Measurements from ENCODE around the gene CD37. TPM values are rescaled to one million over a fixed set of nuclear protein-coding genes. Genes with fewer than 3 reads are reported as not detected.

The CD37 gene
- total and polyA plus RNA-seq, 2 of the 4 experiments (the other 2 are of a cell fraction), result not detected

- no peak overlapping the region for H4K5ac ChIP-seq (ENCODE audit: low read depth, low read length)
- H2BK15ac ChIP-seq (ENCODE audit: low read depth, low read length), result no peak overlapping the region
- H3K79me1 ChIP-seq (ENCODE audit: low read depth in 1 of 2, low read length in 2 of 2), result peaks cover 2 to 17% of the 10 kb centered on the region in 2 experiments; a peak in 3 of 4 replicates
- ATAC-seq (ENCODE audit: low read depth) (no peak), DNase-seq (no peak)
- H3K9me3 ChIP-seq (ENCODE audit: control insufficient read depth, insufficient read depth, low read length), result peaks cover 23% of the 10 kb centered on the region
- no peak overlapping the region for H4K91ac ChIP-seq (ENCODE audit: insufficient read depth, low read depth, low read length)
- H3K14ac ChIP-seq (replicated peaks; ENCODE audit: low read depth, low read length), result no peak overlapping the region
- H2AK5ac ChIP-seq (ENCODE audit: low read depth, low read length), result no peak overlapping the region
- H3K9me1 ChIP-seq (ENCODE audit: insufficient read depth, low read length), result peaks cover 2% of the 10 kb centered on the region; the same call in 1 of the 2 replicates
- no peak overlapping the region for H3K56ac ChIP-seq (ENCODE audit: extremely low read depth, insufficient read depth, low read length)
- no peaks in the 10 kb centered on the region for H3K4me1 ChIP-seq (ENCODE audit: control insufficient read depth, insufficient read depth, low read length)
- no peak overlapping the region for H2AFZ ChIP-seq (replicated peaks; ENCODE audit: low read length, poor library complexity)
- no peak for TF ChIP-seq CEBPB (IDR thresholded peaks at IDR 0.05; ENCODE audit: low read depth, low read length)
- TF ChIP-seq MXI1 (IDR thresholded peaks at IDR 0.05; ENCODE audit: borderline replicate concordance, low read depth, low read length), result no peak
- TF ChIP-seq POLR2A (IDR thresholded peaks at IDR 0.05; ENCODE audit: low read depth, low read length), result no peak
- no peak for TF ChIP-seq MAFK (IDR thresholded peaks at IDR 0.05; ENCODE audit: low read depth, low read length)
- no peak for TF ChIP-seq CHD1 (IDR thresholded peaks at IDR 0.05; ENCODE audit: low read depth, low read length)
- TF ChIP-seq NFE2L2 (IDR thresholded peaks at IDR 0.05; ENCODE audit: low read depth, low read length), result no peak
- no peak for TF ChIP-seq FOS (IDR thresholded peaks at IDR 0.05; ENCODE audit: low read depth, low read length)
- TF ChIP-seq RCOR1 (IDR thresholded peaks at IDR 0.05; ENCODE audit: insufficient replicate concordance, low read length), result no peak
- no peak for TF ChIP-seq RAD21 (IDR thresholded peaks at IDR 0.05; ENCODE audit: low read length)
- TF ChIP-seq ELK1 (IDR thresholded peaks at IDR 0.05; ENCODE audit: borderline replicate concordance, low read depth, low read length), result no peak
- no peak for TF ChIP-seq SMC3 (IDR thresholded peaks at IDR 0.05; ENCODE audit: low read depth, low read length)
- TF ChIP-seq MAZ (IDR thresholded peaks at IDR 0.05; ENCODE audit: borderline replicate concordance, low read depth, low read length), result no peak
- TF ChIP-seq RFX5 (IDR thresholded peaks at IDR 0.05; ENCODE audit: low read depth, low read length), result no peak
- TF ChIP-seq USF2 (IDR thresholded peaks at IDR 0.05; ENCODE audit: low read depth, low read length), result no peak
- no peak for TF ChIP-seq BHLHE40 (IDR thresholded peaks at IDR 0.05; ENCODE audit: low read depth, low read length)
- TF ChIP-seq CTCF (conservative IDR thresholded peaks at IDR 0.05; ENCODE audit: low read depth, low read length), result no peak
- H2AK9ac ChIP-seq (replicated peaks; ENCODE audit: low read depth, low read length, poor library complexity), result no peak overlapping the region
- no peak overlapping the region for H2BK20ac ChIP-seq (ENCODE audit: low read depth, low read length)
- no peak overlapping the region for H4K8ac ChIP-seq (ENCODE audit: low read depth in 2 of 2, low read length in 2 of 2)
- in situ Hi-C loops (cut with MboI; ENCODE audit: low sequenced_read_pairs), result no loop called here
- no TSS peak for BruUV-seq (replicated peaks)
- dilution Hi-C loops (cut with HindIII; ENCODE audit: low sequenced_read_pairs, unreplicated experiment), result no loop called here
- no peak overlapping the region for H3K27ac ChIP-seq (ENCODE audit: insufficient read depth, low read length)
- H2BK5ac ChIP-seq (ENCODE audit: low read depth, low read length, poor library complexity, severe bottlenecking), result no peak overlapping the region
- H3K18ac ChIP-seq (ENCODE audit: low read depth, low read length), result no peak overlapping the region
- no peak overlapping the region for H3K9ac ChIP-seq (ENCODE audit: low read depth, low read length)
- no peak overlapping the region for H3K23ac ChIP-seq (ENCODE audit: low read depth, low read length)
- H3K4me2 ChIP-seq (ENCODE audit: low read depth, low read length), result no peak overlapping the region
- H3K36me3 ChIP-seq (ENCODE audit: control insufficient read depth, insufficient read depth, low read length), result no peaks in the 10 kb centered on the region
- H2BK120ac ChIP-seq (ENCODE audit: low read depth, low read length), result no peak overlapping the region
- intact Hi-C loops (cut with micrococcal nuclease), result no loop called here
- H3K4ac ChIP-seq (ENCODE audit: low read depth, low read length), result no peak overlapping the region
- ChIA-PET POLR2A (ENCODE audit: unreplicated experiment) (no interaction called here), CTCF (no interaction called here)
- no peak overlapping the region for H3K4me3 ChIP-seq (ENCODE audit: insufficient read depth, low read depth, low read length)
- H4K20me1 ChIP-seq (ENCODE audit: insufficient read depth, low read length), result no peaks in the 10 kb centered on the region
- H3K27me3 ChIP-seq (ENCODE audit: control insufficient read depth, insufficient read depth, low read length), result peaks cover 2% of the 10 kb centered on the region; the same call in 1 of the 2 replicates
Observed at GRCh38 chr19:49366110-49366509, 30.9 kb downstream of the CD37 start.
